Liver (tissue), 3 donors: ENCODE results near the gene NAGPA.

ENCODE experiments used
- CTCF ChIP-seq: fragments of 150-350 bp; IDR thresholded peaks from 2 replicates; pipeline ENCODE4 v1.5.1; 2017; ENCODE audit warnings: improper control_type of control experiment, low read depth, low read length; ENCODE audit not compliant: missing input control
- HNF4A ChIP-seq, 2 donors: conservative IDR thresholded peaks; 2 replicates each; pipeline ENCODE4 v1.6.1; 2016; ENCODE audit warnings: antibody characterized with exemption in 2 of 2, mild to moderate bottlenecking in 2 of 2
- JUND ChIP-seq, 2 donors: IDR thresholded peaks; 2 replicates each; pipeline ENCODE4 v1.6.1; 2016; ENCODE audit warnings: antibody characterized with exemption in 2 of 2
- NR2F2 ChIP-seq: IDR thresholded peaks from 2 replicates; pipeline ENCODE4 v1.6.1; 2016; ENCODE audit warnings: antibody characterized with exemption
- RXRA ChIP-seq, 2 donors: IDR thresholded peaks; 2 replicates each; pipeline ENCODE4 v1.6.1; 2017 to 2018; ENCODE audit warnings: antibody characterized with exemption in 2 of 2, mild to moderate bottlenecking in 1 of 2
- SP1 ChIP-seq: IDR thresholded peaks from 2 replicates; pipeline ENCODE4 v1.6.1; 2018; ENCODE audit warnings: antibody characterized with exemption, mild to moderate bottlenecking
- TAF1 ChIP-seq: conservative IDR thresholded peaks from 2 replicates; pipeline ENCODE4 v1.6.1; 2016; ENCODE audit warnings: antibody characterized with exemption, mild to moderate bottlenecking
- YY1 ChIP-seq: IDR thresholded peaks from 2 replicates; pipeline ENCODE4 v1.6.1; 2016; ENCODE audit warnings: antibody characterized with exemption, mild to moderate bottlenecking
- TF ChIP-seq, protein P1 (sequence below): IDR thresholded peaks from 2 replicates; pipeline ENCODE4 v1.6.1; 2016; ENCODE audit warnings: antibody characterized with exemption
- TF ChIP-seq, protein P2 (sequence below): IDR thresholded peaks from 2 replicates; pipeline ENCODE4 v1.6.1; 2016; ENCODE audit warnings: antibody characterized with exemption
- donor health status: healthy.
- donor health status: healthy.

DNA sequence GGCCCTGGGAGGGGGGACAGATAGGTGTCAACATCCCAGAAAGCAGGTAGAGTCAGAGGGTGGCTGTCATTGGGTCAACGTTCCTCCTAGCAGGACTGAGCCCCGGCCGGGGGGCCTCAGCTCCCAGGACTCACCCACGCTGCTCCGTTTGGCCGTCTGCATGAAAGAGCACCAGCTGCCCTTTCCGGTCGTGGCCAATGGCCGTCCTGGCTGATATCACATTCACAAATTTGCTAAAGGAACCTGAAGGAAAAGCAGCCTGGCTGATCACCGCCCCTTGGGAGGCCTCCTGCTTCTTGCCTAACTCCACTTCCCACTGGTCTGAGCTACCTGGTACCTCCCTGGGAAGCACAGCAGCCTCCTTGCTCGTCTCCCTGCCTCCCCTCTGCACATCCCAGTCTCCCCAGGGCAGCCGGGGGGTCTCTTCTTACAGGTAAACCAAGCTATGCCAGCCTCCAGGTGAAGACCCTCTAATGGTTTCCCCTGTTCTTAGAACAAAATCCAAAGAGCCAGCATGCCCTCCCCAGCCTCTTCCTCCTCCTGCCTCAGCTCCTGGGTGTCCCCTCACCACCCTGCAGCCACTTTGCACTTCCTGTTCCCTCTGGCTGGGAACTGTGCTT is 3.4 kb downstream of the NAGPA start:
- no peak for TF ChIP-seq CTCF
- TF ChIP-seq, protein P1, sequence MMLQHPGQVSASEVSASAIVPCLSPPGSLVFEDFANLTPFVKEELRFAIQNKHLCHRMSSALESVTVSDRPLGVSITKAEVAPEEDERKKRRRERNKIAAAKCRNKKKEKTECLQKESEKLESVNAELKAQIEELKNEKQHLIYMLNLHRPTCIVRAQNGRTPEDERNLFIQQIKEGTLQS = no peak
- no peak for TF ChIP-seq YY1
- no peak for TF ChIP-seq TAF1
- no peak for TF ChIP-seq RXRA (IDR thresholded peaks at IDR 0.05)
- TF ChIP-seq SP1 = no peak
- no peak for TF ChIP-seq HNF4A (conservative IDR thresholded peaks at IDR 0.05)
- no peak for TF ChIP-seq NR2F2
- no peak for TF ChIP-seq JUND (IDR thresholded peaks at IDR 0.05)
- TF ChIP-seq, protein P2, sequence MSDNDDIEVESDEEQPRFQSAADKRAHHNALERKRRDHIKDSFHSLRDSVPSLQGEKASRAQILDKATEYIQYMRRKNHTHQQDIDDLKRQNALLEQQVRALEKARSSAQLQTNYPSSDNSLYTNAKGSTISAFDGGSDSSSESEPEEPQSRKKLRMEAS = no peak
